Hepatocyte (in vitro differentiated cells): ENCODE results near the gene ECHDC3. TPM values are rescaled to one million over a fixed set of nuclear protein-coding genes. Genes with fewer than 3 reads are reported as not detected.

Source experiments
- DNase-seq: peaks from one replicate; pipeline ENCODE4 v3.0.0-alpha.2; 2016; ENCODE audit warnings: low spot score
- H2AFZ ChIP-seq: fragments of 200-600 bp; sonication (generic); 2 replicates; pipeline ENCODE4 v1.6.0; 2016; ENCODE audit warnings: antibody characterized with exemption, mild to moderate bottlenecking
- H3K27ac ChIP-seq: fragments of 200-600 bp; sonication (generic); 2 replicates; pipeline ENCODE4 v1.5.1; 2016; ENCODE audit warnings: mild to moderate bottlenecking
- H3K27me3 ChIP-seq: fragments of 200-600 bp; sonication (generic); 2 replicates; pipeline ENCODE4 v1.6.1; 2016
- H3K36me3 ChIP-seq: fragments of 200-600 bp; sonication (generic); replicated peaks from 2 replicates; pipeline ENCODE4 v1.5.1; 2016; ENCODE audit warnings: low read depth; ENCODE audit not compliant: insufficient read depth
- H3K4me1 ChIP-seq: fragments of 200-600 bp; sonication (generic); 2 replicates; pipeline ENCODE4 v1.5.1; 2016; ENCODE audit warnings: mild to moderate bottlenecking, moderate library complexity; ENCODE audit not compliant: insufficient read depth
- H3K4me2 ChIP-seq: fragments of 200-600 bp; sonication (generic); 2 replicates; pipeline ENCODE4 v1.6.0; 2016
- H3K4me3 ChIP-seq: fragments of 200-600 bp; sonication (generic); 2 replicates; pipeline ENCODE4 v1.5.1; 2016; ENCODE audit warnings: mild to moderate bottlenecking
- H3K79me2 ChIP-seq: fragments of 200-600 bp; sonication (generic); 2 replicates; pipeline ENCODE4 v1.6.0; 2017; ENCODE audit warnings: mild to moderate bottlenecking
- H3K9me2 ChIP-seq: fragments of 200-600 bp; sonication (generic); replicated peaks from 2 replicates; pipeline ENCODE4 v1.6.0; 2017; ENCODE audit warnings: mild to moderate bottlenecking; ENCODE audit not compliant: insufficient read depth
- H3K9me3 ChIP-seq: fragments of 200-600 bp; sonication (generic); 2 replicates; pipeline ENCODE4 v1.5.1; 2016; ENCODE audit warnings: low read depth, mild to moderate bottlenecking
- H4K20me1 ChIP-seq: fragments of 200-600 bp; sonication (generic); 2 replicates; pipeline ENCODE4 v1.6.0; 2016; ENCODE audit warnings: mild to moderate bottlenecking; ENCODE audit not compliant: insufficient read depth, poor library complexity, severe bottlenecking
- CTCF ChIP-seq: fragments of 200-600 bp; sonication (generic); IDR thresholded peaks from 2 replicates; pipeline ENCODE4 v1.5.1; 2016; ENCODE audit warnings: antibody characterized with exemption, mild to moderate bottlenecking; ENCODE audit not compliant: poor library complexity
- EZH2 ChIP-seq: fragments of 200-600 bp; sonication (generic); IDR thresholded peaks from 2 replicates; pipeline ENCODE4 v1.6.1; 2016; ENCODE audit warnings: antibody characterized with exemption, mild to moderate bottlenecking, borderline replicate concordance
- EZH2phosphoT487 ChIP-seq: fragments of 200-600 bp; sonication (generic); IDR thresholded peaks from one replicate; pipeline ENCODE4 v1.6.1; 2018; ENCODE audit warnings: antibody characterized with exemption, mild to moderate bottlenecking, low read depth, moderate library complexity; ENCODE audit not compliant: unreplicated experiment, severe bottlenecking
- WGBS: methylation state at CpG from one replicate; pipeline ENCODE4 v1.1.6; 2016; ENCODE audit warnings: low lambda C conversion rate; ENCODE audit errors: missing lambda C conversion rate; 5-methylcytosine and 5-hydroxymethylcytosine counted together
- polyA plus RNA-seq: library from polyadenylated mRNA; unstranded; fragments of >200 nt; fragmentation: Nextera tagmentation; extraction: Ambion mirVana; gene quantifications from 2 replicates; pipeline ENCODE4 v1.2.1, GENCODE V29; 2016
- total RNA-seq: library from RNA; depleted of rRNA; stranded (reverse); fragments of >200 nt; gene quantifications from 2 replicates; pipeline ENCODE4 v1.2.3, GENCODE V29; 2014

Gene ECHDC3
- total and polyA plus RNA-seq, 2 experiments from 2014 or later: 13.2 to 14.8 TPM

GRCh38 chr10:11743461-11744338, 1.5 kb downstream of the ECHDC3 start:
- Histone ChIP-seq H3K36me3 (no peaks in the 10 kb centered on the region), H3K9me2 (no peaks in the 10 kb centered on the region), H3K4me2 (no peak overlapping the region), H3K9me3 (no peaks in the 10 kb centered on the region), H3K4me1 (no peaks in the 10 kb centered on the region), H3K27ac (no peak overlapping the region), H3K27me3 (no peaks in the 10 kb centered on the region), H3K4me3 (no peak overlapping the region), H2AFZ (no peak overlapping the region), H3K79me2 (no peaks in the 10 kb centered on the region), H4K20me1 (no peaks in the 10 kb centered on the region)
- 83% methylated on average over 9 of the region's 9 CpGs for WGBS
- no peak for DNase-seq
- TF ChIP-seq EZH2 (no peak), EZH2phosphoT487 (no peak), CTCF (no peak)

- Histone ChIP-seq H3K4me1 (no peaks in the 10 kb centered on the region), H3K4me2 (no peak overlapping the region), H2AFZ (no peak overlapping the region), H3K9me2 (no peaks in the 10 kb centered on the region), H3K79me2 (no peaks in the 10 kb centered on the region), H3K27me3 (no peaks in the 10 kb centered on the region), H3K27ac (no peak overlapping the region), H3K36me3 (no peaks in the 10 kb centered on the region), H3K9me3 (no peaks in the 10 kb centered on the region), H3K4me3 (no peak overlapping the region), H4K20me1 (no peaks in the 10 kb centered on the region)
- WGBS: 82% methylated on average over 6 of the region's 6 CpGs
- DNase-seq: no peak
- no peak for TF ChIP-seq EZH2phosphoT487
Observed at GRCh38 chr10:11745045-11745444, 2.9 kb downstream of the ECHDC3 start.

GRCh38 chr10:11746883-11747539, 4.8 kb downstream of the ECHDC3 start:
- no peaks in the 10 kb centered on the region for H3K36me3 ChIP-seq
- TF ChIP-seq EZH2 (no peak), CTCF (no peak), EZH2phosphoT487 (no peak)
- no peaks in the 10 kb centered on the region for H3K9me3 ChIP-seq
- no peaks in the 10 kb centered on the region for H4K20me1 ChIP-seq
- H3K4me2 ChIP-seq: peak overlapping the region; percentile 60
- H3K9me2 ChIP-seq: no peaks in the 10 kb centered on the region
- H3K4me1 ChIP-seq: no peaks in the 10 kb centered on the region
- no peak overlapping the region for H3K4me3 ChIP-seq
- H3K27ac ChIP-seq: no peak overlapping the region
- H2AFZ ChIP-seq: no peak overlapping the region
- no peaks in the 10 kb centered on the region for H3K79me2 ChIP-seq
- H3K27me3 ChIP-seq: no peaks in the 10 kb centered on the region
- 60% methylated on average over 13 of the region's 13 CpGs for WGBS
- DNase-seq: no peak

GRCh38 chr10:11748866-11749265, 6.7 kb downstream of the ECHDC3 start:
- Histone ChIP-seq H3K27ac (no peak overlapping the region), H3K4me3 (no peak overlapping the region), H3K36me3 (no peaks in the 10 kb centered on the region), H3K4me2 (no peak overlapping the region), H3K79me2 (no peaks in the 10 kb centered on the region), H4K20me1 (no peaks in the 10 kb centered on the region), H3K27me3 (no peaks in the 10 kb centered on the region), H3K9me3 (no peaks in the 10 kb centered on the region), H2AFZ (no peak overlapping the region), H3K4me1 (no peaks in the 10 kb centered on the region), H3K9me2 (no peaks in the 10 kb centered on the region)
- WGBS: 71% methylated on average over 5 of the region's 5 CpGs
- TF ChIP-seq CTCF: no peak
- no peak for TF ChIP-seq EZH2
- TF ChIP-seq EZH2phosphoT487: no peak
- no peak for DNase-seq
